ENCODE results near the gene RSPRY1.
"Not testable (repeated sequence)": the region's sequence is repeated elsewhere in the genome, so short reads cannot be mapped to it uniquely, and the experiment has no call there.

The RSPRY1 gene

GRCh38 chr16:57186872-57187854, 1.0 kb downstream of the RSPRY1 start:
- DNase-seq, result no peak

GRCh38 chr16:57187902-57188710, 2.0 kb downstream of the RSPRY1 start:
- not testable (repeated sequence) for DNase-seq

- no peak for DNase-seq
These were observed 2.5 kb downstream of the RSPRY1 start for GRCh38 chr16:57188711-57189002.

GRCh38 chr16:57189527-57189926, 3.4 kb downstream of the RSPRY1 start:
- not testable (repeated sequence) for DNase-seq

- DNase-seq, result no peak
These were observed 4.0 kb downstream of the RSPRY1 start for GRCh38 chr16:57190136-57190535.

- no peak for DNase-seq
These were observed 5.0 kb downstream of the RSPRY1 start for GRCh38 chr16:57191056-57191571.

GRCh38 chr16:57192146-57192545, 6.0 kb downstream of the RSPRY1 start:
- no peak for DNase-seq

GRCh38 chr16:57192720-57193486, 6.8 kb downstream of the RSPRY1 start:
- no peak for DNase-seq

GRCh38 chr16:57194512-57194911, 8.4 kb downstream of the RSPRY1 start:
- DNase-seq, result no peak

GRCh38 chr16:57196286-57196685, 10.2 kb downstream of the RSPRY1 start:
- no peak for DNase-seq

GRCh38 chr16:57196753-57197152, 10.6 kb downstream of the RSPRY1 start:
- DNase-seq, result no peak

- DNase-seq, result not testable (repeated sequence)
These were observed 14.2 kb downstream of the RSPRY1 start for GRCh38 chr16:57200321-57200720.

- not testable (repeated sequence) for DNase-seq
These were observed 14.8 kb downstream of the RSPRY1 start for GRCh38 chr16:57200926-57201325.

GRCh38 chr16:57202095-57202886, 16.2 kb downstream of the RSPRY1 start:
- DNase-seq, result no peak

- DNase-seq, result no peak
These were observed 17.3 kb downstream of the RSPRY1 start for GRCh38 chr16:57203451-57203850.

GRCh38 chr16:57204675-57205074, 18.5 kb downstream of the RSPRY1 start:
- no peak for DNase-seq

- DNase-seq, result no peak
These were observed 22.8 kb downstream of the RSPRY1 start for GRCh38 chr16:57208926-57209325.

GRCh38 chr16:57209780-57210179, 23.7 kb downstream of the RSPRY1 start:
- no peak for DNase-seq

GRCh38 chr16:57213462-57213861, 27.3 kb downstream of the RSPRY1 start:
- no peak for DNase-seq

GRCh38 chr16:57216968-57217367, 30.8 kb downstream of the RSPRY1 start:
- DNase-seq, result no peak

GRCh38 chr16:57223057-57223456, 36.9 kb downstream of the RSPRY1 start:
- no peak for DNase-seq

Measured in NCI-H2029 treated with DMSO at 0.1 percent for 48 hours (cell line).